ENCODE results near the gene CALD1. TPM values are rescaled to one million over a fixed set of nuclear protein-coding genes. Genes with fewer than 3 reads are reported as not detected.

CALD1 gene
- total and polyA plus RNA-seq, 2 experiments from 2014 or later: 22.6 to 135 TPM

DNA sequence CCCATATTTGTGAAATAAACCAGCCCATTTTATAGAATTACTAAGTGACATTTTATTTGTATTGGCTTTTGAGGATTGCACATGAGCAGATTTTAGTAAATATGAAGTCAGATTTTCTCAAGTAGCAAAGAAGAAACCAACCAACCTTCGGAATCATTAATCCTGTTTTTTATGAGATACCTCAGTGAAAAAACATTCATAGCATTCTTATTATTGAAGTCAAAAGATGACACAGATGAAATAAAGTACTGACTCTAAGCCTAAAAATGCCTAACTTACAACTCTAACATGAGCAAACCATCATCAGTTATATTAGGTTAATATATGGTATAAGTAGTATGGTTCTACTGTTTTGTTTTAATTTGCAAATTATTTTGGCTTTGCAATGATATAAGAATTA is 147.0 kb downstream of the CALD1 start:
- Histone ChIP-seq H3K36me3 (peaks cover 7% of the 10 kb centered on the region), H3K27ac (no peak overlapping the region), H3K4me1 (ENCODE audit: low read depth) (no peaks in the 10 kb centered on the region)

GRCh38 chr7:134927076-134927475 is 147.6 kb downstream of the CALD1 start:
- no peak overlapping the region for H3K4me3 ChIP-seq
- H3K27ac ChIP-seq: no peak overlapping the region
- no peaks in the 10 kb centered on the region for H3K27me3 ChIP-seq
- H3K9me3 ChIP-seq (ENCODE audit: low read depth): no peaks in the 10 kb centered on the region
- H3K36me3 ChIP-seq: peaks cover 7% of the 10 kb centered on the region
- no peaks in the 10 kb centered on the region for H3K4me1 ChIP-seq (ENCODE audit: low read depth)
- no peak for TF ChIP-seq CTCF (IDR thresholded peaks at IDR 0.05; ENCODE audit: low read depth, low read length)
- DNase-seq (ENCODE audit: low read depth in 1 of 2, low spot score in 1 of 2): no peak

More for the DNA sequence above, 147.0 kb downstream of the CALD1 start:
- DNase-seq (ENCODE audit: low read depth in 1 of 2, low spot score in 1 of 2): no peak
- Histone ChIP-seq H3K4me3 (no peak overlapping the region), H3K9me3 (ENCODE audit: low read depth) (no peaks in the 10 kb centered on the region), H3K27me3 (no peaks in the 10 kb centered on the region)
- no peak for TF ChIP-seq CTCF (IDR thresholded peaks at IDR 0.05; ENCODE audit: low read depth, low read length)

DNA sequence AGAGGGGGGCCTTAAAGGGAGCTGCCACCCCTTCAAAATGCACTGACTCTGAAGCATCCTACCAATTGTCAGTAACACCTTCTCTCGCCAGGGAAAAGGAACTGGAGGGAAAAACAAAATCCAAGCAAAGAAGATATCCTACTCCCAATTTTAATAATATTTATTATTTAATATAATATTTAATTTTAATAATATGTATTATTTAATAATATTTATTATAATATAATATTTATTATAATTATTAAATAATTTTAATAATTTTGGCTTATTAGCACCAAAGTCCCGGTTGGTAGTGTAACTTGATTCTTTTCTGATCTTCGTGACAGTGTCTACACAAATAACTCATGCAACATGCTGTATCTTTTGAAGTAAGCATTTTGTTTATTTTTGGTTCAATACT is 148.3 kb downstream of the CALD1 start:
- H3K27me3 ChIP-seq: no peaks in the 10 kb centered on the region
- no peak for TF ChIP-seq CTCF (IDR thresholded peaks at IDR 0.05; ENCODE audit: low read depth, low read length)
- H3K9me3 ChIP-seq (ENCODE audit: low read depth): no peaks in the 10 kb centered on the region
- no peak for DNase-seq (ENCODE audit: low read depth in 1 of 2, low spot score in 1 of 2)
- H3K27ac ChIP-seq: no peak overlapping the region
- no peaks in the 10 kb centered on the region for H3K4me1 ChIP-seq (ENCODE audit: low read depth)
- H3K36me3 ChIP-seq: peaks cover 7% of the 10 kb centered on the region
- H3K4me3 ChIP-seq: no peak overlapping the region

- no peak for TF ChIP-seq CTCF (IDR thresholded peaks at IDR 0.05; ENCODE audit: low read depth, low read length)
- no peak for DNase-seq (ENCODE audit: low read depth in 1 of 2, low spot score in 1 of 2)
- no peak overlapping the region for H3K27ac ChIP-seq
- H3K27me3 ChIP-seq: no peaks in the 10 kb centered on the region
- H3K9me3 ChIP-seq (ENCODE audit: low read depth): no peaks in the 10 kb centered on the region
- no peaks in the 10 kb centered on the region for H3K4me1 ChIP-seq (ENCODE audit: low read depth)
- no peak overlapping the region for H3K4me3 ChIP-seq
- H3K36me3 ChIP-seq: peaks cover 7% of the 10 kb centered on the region
These were observed 149.1 kb downstream of the CALD1 start for GRCh38 chr7:134928554-134928953.

DNA sequence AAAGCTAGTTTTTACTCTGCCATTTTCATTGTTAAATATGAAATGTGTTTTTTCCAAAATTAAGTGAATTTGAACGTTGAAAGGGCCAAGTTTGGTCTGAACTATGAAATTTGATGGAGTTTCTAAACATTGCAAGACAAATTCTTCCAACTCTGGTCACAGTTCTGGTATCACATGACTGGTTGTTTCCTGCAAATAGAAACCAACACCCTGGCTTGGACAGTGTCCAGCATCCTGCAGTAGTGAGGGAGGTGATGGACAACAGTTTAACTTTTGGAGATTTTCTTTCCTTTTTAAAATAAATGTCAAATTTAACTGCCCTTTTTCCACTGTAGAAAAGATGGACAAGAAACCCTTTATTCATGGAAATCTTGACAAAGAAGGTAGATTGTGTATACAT is 152.1 kb downstream of the CALD1 start:
- Histone ChIP-seq H3K4me1 (ENCODE audit: low read depth) (no peaks in the 10 kb centered on the region), H3K9me3 (ENCODE audit: low read depth) (no peaks in the 10 kb centered on the region), H3K36me3 (peaks cover 7% of the 10 kb centered on the region), H3K27ac (no peak overlapping the region), H3K4me3 (no peak overlapping the region), H3K27me3 (no peaks in the 10 kb centered on the region)
- peak in 1 of 2 donors; percentile 65 for DNase-seq (ENCODE audit: low read depth in 1 of 2, low spot score in 1 of 2)
- TF ChIP-seq CTCF (IDR thresholded peaks at IDR 0.05; ENCODE audit: low read depth, low read length): no peak

All from cardiac muscle cell (in vitro differentiated cells and primary cell).